Measurements from ENCODE around the gene NRXN3.

DNA sequence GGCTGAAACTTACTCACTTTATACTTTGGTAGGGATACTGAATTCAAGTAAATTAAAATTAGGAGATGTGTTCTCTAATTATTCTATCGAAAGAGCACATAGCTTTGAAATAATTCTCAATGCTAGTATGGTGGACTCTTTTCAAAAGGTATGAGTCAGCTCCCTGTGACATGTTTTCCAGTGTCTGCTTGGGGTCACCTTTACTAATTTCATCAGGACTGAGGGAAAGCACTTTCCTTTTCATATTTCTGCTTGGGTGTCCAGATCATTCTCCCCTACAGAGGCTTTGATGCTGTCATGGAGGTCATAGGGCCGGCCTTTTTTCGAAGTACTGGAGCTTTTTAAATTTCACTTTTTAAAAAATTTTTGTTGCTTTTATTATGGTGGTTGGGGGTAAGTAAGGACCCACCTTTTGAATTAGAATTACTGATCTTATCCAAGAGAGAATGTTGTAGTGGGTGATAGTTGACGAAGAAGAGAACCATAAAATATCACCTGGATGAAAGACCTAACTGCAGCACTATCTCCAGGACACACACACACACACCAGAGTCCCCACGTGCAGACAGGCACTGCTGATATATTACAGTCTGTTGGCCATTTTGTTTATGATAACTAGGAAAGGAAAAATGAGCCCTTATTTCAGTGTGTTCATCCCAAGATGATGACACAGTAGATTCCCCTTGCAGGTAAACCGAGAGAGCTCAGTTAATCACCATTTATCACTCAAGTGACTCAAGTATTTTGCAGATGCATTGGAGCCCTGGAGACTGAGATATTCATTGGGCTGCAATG, 1482.5 kb downstream of the NRXN3 start:
- TF ChIP-seq, protein P1, sequence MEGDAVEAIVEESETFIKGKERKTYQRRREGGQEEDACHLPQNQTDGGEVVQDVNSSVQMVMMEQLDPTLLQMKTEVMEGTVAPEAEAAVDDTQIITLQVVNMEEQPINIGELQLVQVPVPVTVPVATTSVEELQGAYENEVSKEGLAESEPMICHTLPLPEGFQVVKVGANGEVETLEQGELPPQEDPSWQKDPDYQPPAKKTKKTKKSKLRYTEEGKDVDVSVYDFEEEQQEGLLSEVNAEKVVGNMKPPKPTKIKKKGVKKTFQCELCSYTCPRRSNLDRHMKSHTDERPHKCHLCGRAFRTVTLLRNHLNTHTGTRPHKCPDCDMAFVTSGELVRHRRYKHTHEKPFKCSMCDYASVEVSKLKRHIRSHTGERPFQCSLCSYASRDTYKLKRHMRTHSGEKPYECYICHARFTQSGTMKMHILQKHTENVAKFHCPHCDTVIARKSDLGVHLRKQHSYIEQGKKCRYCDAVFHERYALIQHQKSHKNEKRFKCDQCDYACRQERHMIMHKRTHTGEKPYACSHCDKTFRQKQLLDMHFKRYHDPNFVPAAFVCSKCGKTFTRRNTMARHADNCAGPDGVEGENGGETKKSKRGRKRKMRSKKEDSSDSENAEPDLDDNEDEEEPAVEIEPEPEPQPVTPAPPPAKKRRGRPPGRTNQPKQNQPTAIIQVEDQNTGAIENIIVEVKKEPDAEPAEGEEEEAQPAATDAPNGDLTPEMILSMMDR (IDR thresholded peaks at IDR 0.05): no peak
- no peak for TF ChIP-seq POLR2AphosphoS5 (IDR thresholded peaks at IDR 0.05; ENCODE audit: low read depth, low read length)
- TF ChIP-seq, protein P2, sequence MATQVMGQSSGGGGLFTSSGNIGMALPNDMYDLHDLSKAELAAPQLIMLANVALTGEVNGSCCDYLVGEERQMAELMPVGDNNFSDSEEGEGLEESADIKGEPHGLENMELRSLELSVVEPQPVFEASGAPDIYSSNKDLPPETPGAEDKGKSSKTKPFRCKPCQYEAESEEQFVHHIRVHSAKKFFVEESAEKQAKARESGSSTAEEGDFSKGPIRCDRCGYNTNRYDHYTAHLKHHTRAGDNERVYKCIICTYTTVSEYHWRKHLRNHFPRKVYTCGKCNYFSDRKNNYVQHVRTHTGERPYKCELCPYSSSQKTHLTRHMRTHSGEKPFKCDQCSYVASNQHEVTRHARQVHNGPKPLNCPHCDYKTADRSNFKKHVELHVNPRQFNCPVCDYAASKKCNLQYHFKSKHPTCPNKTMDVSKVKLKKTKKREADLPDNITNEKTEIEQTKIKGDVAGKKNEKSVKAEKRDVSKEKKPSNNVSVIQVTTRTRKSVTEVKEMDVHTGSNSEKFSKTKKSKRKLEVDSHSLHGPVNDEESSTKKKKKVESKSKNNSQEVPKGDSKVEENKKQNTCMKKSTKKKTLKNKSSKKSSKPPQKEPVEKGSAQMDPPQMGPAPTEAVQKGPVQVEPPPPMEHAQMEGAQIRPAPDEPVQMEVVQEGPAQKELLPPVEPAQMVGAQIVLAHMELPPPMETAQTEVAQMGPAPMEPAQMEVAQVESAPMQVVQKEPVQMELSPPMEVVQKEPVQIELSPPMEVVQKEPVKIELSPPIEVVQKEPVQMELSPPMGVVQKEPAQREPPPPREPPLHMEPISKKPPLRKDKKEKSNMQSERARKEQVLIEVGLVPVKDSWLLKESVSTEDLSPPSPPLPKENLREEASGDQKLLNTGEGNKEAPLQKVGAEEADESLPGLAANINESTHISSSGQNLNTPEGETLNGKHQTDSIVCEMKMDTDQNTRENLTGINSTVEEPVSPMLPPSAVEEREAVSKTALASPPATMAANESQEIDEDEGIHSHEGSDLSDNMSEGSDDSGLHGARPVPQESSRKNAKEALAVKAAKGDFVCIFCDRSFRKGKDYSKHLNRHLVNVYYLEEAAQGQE (IDR thresholded peaks at IDR 0.05; ENCODE audit: insufficient read depth in 1 of 2, low read depth in 2 of 2, low read length in 1 of 2): no peak
- no peak for TF ChIP-seq TCF7L2 (IDR thresholded peaks at IDR 0.05; ENCODE audit: low read depth, low read length)
- TF ChIP-seq SIN3A (IDR thresholded peaks at IDR 0.05; ENCODE audit: borderline replicate concordance, insufficient read depth, low read depth, low read length): no peak

Data from Panc1 (cell line).